NCI-H1105 (cell line): ENCODE results near the gene HNRNPU.

Source experiments
- DNase-seq: peaks from one replicate; lab custom pipeline; 2025; lab: John Stamatoyannopoulos, UW

The HNRNPU gene

DNA sequence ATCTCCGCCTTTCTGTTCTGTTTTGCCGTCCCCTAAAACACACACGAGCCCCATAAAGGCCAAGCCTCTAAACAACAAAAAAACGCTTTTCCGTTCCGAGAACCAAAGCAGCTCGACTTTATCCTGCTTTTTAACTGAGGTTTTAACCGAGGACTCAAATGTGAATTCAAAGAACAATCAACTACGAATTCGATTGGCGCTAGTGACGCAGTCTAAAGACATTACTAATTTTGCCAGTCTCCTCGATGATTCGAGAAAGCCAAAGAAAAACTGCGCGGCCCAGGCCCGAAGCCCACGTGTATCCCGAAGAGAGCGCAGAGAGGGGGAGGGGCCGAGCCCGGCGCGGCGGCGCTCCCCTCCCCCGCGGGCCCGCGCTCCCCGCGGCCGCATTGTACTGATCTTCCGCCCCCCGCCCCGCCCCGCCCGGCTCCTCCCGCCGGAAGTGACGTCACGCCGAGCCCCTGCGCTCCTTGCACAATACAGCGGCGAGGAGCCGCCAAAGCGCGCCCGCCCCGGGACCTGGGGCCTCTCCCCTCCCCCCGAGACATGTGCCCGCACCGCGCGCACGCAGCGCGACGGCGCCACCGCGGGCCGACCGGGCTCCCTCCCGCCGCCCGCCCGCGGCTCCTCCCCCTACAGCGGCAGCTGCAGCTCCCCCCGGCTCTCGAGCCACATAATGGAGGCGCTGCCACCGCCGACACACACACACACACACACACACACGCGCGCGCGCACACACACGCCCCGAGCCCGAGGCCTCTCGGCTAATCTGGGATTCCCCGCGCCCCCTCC lies 1.4 kb downstream of the HNRNPU start:
- DNase-seq: peak; percentile 79

DNA sequence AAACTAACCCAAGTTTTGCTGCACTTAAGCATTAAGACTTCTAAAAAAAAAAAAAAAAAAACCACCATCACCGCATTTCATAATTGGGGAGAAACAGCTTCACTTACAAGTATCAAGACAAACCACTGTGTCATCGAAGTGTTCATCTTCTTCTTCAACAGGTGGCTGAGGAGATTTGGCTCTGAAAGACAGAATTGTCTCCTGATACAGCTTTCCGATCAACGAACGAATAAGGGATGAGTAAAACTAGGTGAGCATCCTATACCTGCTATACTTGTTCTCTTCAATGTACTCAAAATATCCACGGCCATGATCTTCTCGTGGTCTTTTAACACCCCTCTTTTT lies 2.0 kb downstream of the HNRNPU start:
- DNase-seq: no peak

DNA sequence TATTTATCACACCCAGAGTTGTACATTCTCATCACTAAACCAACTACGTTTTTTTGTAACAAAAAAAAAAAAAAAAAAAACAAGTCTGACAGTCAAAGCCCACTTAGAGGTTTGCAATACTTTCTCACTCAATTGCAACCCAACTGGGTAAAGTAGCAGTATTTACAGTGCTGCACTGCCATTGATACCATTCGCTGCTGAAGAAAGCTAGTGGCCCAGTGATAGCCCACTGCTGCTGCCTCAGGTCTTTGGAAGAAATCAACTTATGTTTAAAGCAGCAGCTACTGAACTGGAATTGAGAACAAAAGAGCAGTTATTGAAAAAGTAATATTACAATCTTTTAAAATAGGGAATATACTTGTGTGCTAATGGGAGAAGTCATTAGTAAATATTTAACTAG lies 2.7 kb downstream of the HNRNPU start:
- no peak for DNase-seq

DNA sequence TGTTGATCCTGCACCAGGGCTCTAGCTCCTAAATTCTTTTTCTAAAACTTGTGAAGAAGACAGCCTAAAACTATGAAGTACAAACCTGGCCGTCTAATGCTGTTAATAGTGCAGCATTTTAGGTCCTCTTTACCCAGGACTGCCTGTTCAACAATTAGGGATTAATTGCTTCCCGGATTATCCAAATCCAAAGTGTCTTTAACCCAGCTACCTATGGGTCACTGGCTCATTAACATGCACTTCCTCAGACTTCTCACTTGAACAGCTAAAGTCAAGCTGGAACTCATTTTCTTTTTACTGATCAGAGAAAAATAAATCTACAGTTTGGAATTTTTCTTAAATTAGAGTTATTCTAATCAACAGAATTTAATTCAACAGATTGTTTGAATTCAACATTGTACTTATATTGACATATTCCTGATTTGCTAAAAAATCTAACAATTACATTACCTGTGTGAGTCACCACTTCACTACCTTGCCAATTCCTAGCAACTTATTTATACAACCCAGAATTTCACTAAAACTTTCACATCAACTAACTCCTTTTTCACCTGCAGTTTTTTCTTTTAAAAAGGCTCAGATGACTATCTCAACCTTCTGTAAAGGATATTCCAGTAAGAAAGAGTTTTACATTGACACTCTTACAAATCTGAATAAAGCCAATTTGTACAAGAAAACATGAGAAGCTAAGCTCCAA lies 3.3 kb downstream of the HNRNPU start:
- no peak for DNase-seq

DNA sequence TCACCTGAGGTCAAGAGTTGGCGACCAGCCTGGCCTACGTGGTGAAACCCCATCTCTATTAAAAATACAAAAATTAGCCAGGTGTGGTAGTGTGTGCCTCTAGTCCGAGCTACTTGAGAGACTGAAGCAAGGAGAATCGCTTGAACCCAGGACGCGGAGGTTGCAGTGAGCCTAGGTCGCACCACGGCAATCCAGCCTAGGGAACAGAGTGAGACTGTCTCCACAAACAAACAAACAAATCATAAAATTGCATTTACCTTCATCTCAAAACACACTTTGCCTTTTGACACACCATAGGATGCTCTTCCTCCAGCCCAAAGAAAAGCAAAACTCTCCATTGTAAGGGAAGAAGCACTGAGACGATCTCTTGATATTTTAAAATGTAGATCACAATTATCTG lies 4.3 kb downstream of the HNRNPU start:
- DNase-seq: no peak

DNA sequence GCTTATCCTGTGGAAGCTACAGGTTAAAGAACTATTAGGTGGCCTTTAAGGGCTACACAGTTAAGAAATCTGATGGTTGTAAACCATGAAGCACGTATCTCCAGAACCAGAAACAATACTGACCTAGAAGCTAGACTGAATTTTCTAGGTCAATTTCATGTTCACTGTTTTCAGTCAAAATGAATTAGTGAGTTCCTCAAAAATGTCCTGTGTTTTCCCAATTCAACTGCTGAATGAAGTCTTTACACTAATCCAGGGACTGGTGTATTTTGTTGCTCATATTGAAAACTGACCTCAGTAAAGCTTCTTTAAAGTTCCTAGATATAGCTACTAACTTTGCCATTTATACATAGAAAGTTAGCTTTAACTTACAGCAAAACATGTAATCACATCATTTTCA lies 6.0 kb downstream of the HNRNPU start:
- no peak for DNase-seq

DNA sequence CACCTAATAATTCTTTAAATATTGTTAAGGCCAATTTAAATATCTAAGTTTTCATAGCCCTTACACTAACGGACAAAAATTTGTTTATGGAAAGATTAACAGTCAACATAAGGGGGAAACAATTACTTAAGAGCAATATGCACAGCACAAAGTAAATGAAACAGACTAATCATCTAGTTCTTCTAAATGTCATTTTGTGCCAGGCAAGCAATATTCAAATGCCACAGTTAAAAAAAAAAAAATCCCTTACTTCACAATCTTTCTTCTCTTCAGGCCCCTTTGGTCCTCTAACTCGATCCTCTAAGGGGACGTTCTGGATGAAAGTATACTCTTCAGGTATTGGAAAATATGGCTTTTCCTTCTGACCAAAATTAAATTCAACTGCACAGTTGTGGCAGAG lies 6.6 kb downstream of the HNRNPU start:
- no peak for DNase-seq

DNA sequence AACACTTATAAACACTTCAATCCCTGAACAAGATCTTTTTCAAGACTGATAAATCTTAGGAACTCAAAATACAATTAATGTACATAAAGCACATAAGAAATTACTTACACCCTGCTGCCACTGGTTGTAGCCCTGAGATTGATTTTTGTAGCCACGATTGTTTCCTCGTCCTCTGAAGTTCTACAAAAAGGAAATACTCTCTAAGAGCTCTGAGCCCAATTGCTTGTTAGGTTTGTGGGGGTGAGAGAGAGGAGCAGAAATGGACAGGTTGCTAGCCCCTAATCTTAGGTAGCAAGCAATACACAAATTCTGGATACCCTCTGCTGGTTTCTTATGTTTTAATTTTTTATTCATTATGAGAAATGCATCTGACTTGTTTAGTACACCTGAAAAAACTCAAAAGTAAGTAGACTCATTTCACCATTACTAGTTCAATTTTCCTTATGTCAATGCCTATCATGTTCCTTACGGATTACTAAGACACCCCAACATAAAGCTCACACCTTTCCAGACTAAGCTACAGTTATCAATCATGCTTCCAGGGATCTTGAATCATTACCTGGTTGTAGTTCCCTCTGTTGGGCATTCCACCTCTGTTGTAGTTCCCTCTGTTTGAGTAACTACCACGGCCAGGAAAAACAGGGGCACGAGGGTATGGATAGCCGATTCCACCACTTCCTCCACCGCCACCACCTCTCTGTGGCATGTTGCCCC lies 9.3 kb downstream of the HNRNPU start:
- DNase-seq: no peak

DNA sequence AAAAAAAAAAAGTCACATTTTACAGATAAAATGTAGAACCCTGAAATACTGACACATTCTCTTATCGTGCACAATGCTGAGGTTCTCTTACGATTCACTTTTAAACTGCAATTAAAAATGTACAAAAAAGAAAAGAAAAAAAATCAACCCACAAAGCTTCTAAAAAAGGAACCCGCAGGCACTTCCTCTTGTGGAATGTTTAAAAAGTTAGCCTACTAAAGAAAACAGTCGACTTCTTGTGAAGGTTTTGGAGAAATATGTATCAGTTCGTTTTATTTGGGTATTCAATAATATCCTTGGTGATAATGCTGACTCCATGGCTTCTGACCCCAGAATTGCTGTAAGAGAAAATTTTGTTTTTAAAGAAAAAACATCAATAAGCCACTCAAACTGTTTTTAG lies 10.2 kb downstream of the HNRNPU start:
- DNase-seq: no peak

DNA sequence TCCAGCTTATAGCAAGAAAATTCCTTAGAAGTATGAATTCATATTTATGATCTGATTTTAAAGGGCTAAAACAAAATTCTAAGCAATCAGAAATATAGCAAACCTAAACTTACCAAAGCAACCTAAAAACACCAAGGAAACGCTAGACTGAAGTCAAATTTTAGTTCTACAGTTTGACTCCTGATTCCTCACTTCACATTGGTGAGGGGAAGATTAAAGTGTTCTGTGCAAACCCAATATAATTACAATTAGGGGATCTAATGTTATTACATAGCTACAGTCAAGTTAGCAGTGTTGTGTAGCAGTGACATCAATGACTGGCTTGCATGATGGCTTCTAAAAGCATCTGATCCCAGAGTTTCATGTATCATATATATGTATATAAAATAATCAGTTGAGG lies 11.6 kb downstream of the HNRNPU start:
- DNase-seq: no peak

DNA sequence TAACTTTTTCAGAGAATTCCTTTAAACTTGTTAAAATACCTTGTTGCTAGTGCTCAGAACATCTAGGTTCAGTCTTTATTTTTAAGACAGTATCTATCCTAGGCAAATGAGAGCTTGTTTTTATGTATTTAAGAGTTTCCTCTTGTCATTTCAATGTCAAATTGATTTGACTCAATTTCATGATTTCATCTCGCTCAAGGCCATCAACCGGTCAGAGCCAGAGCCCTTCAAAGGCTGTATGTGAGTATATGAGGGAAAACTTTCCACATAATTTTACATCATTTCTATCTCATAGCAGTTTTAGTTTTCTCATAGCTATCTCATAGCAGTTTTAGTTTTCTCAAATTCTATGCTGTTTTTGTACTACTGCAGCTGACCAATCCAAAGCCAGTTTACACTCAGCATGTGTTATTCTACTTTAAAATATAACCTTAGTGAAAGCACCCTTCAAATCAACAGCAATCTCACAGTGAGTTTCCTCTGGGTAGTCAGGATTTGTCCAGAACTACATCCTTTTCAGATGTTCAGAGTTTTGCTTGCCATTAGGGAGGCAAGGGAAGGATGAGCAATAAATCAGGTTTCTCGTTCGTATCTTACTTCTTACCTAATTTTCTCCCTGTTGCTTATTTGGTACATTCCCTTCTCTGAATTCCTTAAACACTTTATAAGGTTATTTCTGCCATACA lies 12.7 kb downstream of the HNRNPU start:
- DNase-seq: no peak

DNA sequence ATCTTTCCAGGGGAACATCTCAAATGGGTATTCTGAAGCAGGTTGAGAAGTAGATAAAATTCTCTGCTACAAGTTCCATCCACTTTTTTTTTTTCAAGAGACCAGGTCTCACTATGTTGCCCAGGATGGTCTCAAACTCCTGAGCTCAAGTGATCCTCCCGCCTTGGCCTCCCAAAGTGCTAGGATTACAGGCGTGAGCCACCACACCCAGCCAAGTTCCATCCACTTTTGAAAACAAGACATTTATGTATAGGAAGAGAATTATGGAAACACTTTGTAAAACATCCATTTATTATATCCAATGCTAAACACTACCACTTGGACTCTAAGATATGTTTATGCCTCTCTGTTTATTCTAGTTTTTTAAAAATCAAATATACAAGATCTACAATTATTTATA lies 13.4 kb downstream of the HNRNPU start:
- DNase-seq: no peak

DNA sequence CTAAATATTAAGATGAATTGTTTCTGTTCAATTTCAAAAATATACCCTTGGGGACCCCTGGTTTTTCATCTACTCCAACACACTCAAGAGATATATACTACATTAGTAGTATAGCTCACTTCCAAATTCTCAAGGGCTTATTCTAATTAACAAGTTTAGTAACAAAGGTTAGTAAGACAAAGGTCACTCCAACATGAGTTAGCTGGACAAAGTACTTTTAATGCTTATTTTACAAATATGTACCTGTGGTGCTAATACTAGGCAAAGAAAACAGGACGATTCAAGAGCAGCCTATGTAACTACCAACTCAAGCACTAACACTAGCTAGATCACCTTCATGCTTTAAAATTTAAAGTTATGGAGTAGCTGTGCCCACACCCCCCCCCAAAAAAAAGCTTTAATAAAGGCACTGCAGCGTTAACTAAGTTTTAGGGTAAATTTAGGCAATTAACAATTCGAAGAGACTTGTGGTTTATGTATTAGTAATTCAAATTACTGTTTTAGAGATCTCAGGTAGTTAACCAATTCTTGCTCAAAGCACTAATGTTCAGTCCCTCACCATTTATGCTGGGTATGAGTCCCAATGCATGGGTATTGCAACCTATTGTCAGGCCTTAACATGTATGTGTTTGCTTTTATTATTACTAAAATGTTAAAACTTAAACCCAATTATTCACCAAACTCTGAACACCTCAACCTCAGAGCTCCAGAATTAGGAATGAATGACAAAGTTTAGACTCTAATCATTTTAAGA lies 14.1 kb downstream of the HNRNPU start:
- no peak for DNase-seq

DNA sequence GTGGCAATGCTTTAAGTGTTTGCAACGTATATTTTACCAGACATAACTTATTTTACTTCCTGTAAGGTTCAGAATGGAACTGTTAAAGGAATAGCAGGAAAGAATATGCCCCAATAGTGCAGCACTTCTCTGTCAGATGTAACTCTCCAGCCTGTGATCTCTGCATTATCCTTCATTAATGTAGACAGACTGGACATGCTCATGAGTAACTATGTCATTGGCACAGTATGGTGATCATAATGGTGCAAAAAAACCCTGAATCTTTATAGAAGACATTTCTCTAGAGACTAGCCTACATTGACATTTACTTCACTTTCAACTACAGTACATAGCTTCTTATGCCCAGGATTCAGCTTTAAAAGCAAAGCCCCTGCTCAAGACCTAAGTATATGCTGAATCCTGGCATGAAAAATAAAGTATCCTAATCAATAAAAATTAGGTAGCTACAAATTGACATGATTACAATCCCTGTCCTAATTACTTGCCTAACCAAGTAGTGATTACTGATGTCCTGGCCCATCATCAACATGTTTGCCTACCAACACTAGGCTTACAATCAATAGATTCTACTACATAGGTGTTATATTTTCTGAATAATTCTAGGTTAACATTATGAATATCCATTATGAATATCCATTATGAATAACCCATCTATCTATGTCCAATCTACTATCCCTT lies 15.0 kb downstream of the HNRNPU start:
- DNase-seq: no peak

DNA sequence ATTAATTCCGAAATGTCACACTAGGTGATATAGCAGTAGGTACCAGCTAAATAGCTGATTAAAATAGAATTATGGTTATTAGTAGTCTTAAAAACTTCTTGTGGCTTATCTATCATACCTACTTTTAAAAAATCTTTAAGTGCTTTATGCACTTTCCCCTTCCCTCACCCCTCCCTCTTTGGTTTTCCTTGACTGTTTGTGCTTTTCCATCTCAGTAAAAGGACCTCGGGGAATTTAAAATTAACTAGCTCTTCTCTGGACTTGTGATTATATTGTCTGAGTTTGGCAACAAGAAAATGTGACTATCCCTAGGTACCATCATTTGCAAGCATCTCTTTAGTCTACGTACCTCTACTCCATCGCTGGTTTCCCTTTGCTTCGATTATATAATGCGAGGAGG lies 17.7 kb downstream of the HNRNPU start:
- DNase-seq: no peak

DNA sequence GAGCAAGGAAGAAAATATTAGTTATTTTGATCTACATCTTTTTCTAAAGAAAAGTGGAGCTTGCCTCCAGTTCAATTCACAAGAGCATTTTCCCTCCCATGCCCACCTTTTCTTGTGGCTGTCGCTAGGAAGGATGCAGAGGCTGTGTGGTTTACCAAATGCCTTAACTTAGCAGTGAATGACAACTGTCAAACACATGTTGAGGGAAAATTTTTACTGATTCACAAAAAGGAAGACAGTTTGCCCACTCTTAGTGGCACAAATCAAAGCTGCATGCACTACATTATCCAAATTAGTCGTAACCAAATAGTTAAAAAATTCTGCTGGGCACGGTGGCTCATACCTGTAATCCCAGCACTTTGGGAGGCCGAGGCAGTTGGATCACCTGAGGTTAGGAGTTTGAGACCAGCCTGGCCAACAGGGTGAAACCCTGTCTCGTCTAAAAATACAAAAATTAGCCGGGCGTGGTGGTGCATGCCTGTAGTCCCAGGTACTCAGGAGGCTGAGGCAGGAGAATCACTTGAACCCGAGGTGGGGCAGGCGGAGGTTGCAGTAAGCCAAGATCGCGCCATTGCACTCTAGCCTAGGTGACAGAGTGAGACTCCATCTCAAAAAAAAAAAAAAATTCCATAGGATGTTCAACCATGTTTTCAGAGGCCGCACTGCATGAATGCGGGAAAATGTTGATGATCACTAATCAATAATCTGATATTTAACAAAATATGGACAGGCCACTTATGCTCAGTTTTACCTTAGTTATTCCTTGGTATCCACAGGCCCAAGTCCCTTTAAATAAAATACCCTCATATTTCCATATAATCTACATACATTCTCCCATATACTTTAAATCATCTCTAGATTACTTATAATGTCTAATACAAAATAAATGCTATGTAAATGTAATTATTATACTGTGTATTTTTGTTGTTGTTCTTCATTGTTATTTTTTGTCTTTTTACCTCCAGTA lies 19.9 kb downstream of the HNRNPU start:
- no peak for DNase-seq

DNA sequence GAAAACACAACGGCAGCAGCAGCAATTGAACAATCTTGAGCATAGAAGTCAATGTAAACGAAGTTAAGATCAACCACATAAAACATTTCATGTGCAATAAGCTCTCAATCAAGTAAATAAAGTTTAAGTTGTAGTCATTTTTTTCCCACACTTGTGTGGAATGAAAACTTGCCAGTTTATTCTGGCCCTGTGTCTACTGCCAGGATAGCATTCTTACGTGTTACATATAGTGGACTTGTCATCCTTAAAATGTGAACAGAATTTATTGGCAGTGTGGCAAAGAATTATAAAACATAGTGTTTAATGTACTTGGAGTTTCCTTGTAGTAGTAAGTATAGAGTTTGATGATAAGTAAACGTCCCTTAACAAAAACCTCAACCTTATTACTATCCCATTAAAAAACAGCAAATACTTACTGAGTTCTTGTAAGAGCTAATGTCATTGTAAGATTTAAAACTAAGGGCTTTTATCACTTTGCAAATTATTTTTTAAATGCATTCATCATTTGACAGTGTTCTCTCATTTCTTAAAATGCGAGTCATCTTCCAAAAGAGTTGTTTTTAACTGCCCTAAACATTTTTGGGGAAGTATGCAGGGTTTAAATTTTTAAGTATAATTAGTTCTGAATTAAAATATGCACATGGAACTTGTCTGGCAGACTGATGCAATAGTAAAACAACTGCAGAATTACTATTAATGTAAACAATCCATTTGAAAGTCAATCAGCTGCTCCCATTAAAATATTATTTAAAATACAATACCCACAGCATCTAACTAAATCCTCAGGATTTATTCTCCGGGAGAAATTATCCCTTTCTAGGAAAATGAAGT lies 21.0 kb downstream of the HNRNPU start:
- DNase-seq: no peak

DNA sequence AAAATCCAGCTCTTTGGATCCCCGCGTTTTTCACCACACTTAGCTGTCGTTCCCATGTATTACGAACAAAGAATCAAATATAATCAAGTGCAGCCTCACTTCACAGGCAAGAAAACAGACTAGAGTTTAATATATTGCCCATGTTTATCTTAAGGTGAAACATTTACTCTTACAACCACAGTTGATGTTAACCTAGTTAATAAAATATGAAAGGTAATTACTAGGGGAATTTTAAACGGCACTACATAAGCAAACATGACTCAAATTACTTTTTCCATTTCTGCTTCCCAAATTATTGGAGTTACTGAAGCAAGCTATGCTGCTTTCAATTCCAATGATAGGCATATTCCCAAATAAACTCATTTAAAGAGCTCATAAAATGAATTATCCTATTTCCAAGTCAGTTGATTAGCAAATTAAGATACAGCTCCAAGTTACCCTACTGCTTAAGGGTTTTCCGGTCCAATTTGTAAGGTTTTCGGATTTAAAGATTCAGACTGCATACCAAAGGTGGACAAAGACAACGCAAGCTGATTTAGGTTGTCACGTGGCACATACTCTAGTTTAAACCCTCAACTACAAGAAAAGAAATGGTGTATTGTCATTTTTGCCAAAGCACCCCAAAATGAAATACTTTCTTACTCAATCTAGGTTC lies 22.9 kb downstream of the HNRNPU start:
- DNase-seq: no peak
